HG03342 (cell line): ENCODE measurements around the gene MUC15.

Experiments used
- ATAC-seq: cut with Tn5 transposase; IDR thresholded peaks from one replicate; pipeline ENCODE4 v1.9.1; 2021; ENCODE audit warnings: mild to moderate bottlenecking, moderate library complexity; ENCODE audit not compliant: unreplicated experiment

MUC15 gene

GRCh38 chr11:26578998-26579661 is 7.1 kb upstream of the MUC15 start:
- no peak for ATAC-seq

GRCh38 chr11:26575946-26576345 is 3.9 kb upstream of the MUC15 start:
- ATAC-seq = no peak

- ATAC-seq = no peak
Measured at GRCh38 chr11:26573896-26574295, 1.8 kb upstream of the MUC15 start.

DNA sequence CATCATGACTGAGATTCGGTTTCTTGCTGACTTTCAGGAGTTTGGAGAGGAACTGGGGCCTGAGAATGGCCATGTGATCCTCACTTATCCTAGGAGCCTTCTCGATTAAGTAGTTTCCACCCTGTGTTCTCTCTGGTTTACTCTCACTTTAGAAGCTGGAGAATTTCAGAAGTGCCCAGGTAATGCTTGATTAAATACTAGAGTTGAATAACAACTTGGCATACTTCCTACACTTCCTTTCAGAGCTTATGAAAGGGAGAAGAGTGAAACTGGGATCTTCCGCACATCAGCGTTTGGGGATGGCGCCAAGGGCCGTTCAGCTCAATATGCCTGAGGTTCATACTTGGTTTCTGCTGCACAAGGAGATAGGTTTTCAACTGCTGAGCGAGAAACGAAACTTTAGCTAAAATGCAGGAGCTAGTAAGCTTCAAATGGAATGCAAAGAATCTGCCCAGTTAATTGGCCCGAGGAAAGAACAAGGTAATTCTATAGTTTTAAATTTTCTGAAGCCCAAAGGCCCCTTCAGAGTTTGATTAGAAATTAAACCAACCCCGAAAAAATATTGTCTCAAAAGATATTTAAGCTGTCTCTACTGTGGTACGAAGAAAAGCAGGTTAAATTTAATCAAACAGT is 823 bp upstream of the MUC15 start:
- ATAC-seq = no peak

DNA sequence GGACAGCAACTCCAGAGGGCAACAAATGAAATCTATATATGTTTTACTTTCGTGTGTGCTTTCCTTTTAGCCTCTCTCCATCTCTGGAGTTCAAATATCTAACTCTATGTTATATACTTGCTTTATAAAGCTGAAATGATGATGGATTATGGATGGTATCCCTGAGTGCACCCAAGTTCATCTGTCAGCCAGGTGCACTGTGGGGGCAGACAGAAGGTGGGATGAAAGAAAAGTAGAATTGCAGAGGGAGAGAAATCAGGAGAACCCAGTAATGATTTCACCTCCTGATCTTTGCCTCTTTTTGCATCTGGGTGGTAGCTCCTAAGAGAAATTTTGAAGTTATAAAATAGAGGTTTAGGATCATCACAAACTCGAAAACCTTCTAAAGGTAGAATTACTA is 2.4 kb downstream of the MUC15 start:
- ATAC-seq = no peak

DNA sequence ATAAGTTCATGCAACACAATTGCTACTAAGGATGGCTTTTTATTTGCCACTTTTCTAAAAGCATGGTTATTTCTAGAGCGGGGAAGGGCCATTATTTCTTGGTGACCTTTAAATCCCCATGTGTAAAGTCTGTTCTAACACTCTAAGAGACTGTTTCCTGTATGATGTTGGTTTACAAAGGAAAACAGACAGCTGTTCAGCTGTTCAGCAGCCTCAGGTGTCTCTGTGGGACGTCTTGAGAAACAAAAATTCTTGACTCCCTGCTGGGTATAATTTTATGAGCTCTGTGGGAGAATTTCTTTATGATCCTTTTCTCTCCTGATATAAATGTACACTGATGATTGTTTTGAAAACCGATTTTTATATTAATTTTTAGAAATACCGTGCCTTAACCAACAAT is 13.9 kb downstream of the MUC15 start:
- ATAC-seq = no peak

DNA sequence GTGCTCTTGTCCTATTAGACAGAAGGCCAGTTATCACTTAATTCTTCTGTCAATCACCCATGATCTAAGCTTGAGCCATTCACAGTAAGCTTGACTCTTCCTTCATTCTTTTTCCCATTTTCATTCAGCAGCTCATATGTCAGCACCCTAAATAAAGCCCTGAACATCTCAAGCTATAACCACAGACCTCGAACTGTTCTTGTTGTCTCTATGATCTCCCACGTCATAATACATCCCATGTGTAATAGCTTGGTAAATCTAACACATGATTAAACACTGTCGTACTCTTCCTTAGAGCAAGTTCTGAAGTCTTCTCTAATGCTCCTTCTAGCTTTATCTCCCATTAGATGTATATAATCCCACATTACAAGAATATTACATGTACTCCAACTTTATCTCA is 14.4 kb downstream of the MUC15 start:
- no peak for ATAC-seq

- no peak for ATAC-seq
Measured at GRCh38 chr11:26556582-26556981, 15.5 kb downstream of the MUC15 start.

DNA sequence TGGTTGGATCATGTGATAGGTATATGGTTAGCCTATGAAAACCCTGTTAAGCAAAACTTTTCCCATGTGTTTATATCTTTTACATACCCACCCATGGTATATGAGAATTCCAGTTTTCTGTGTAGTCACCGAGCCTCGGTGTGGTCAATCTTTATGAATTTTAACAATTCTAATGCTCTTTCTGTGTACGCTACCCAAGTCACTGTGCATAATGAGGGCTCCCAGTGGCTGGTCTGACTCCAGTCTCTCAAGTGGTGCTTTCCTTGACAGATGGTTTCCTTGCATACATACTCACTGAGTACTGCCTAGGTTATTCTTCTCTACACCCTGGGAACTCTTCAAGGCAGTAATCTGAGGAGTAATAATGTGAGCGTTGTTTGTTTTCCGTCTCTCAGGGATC is 17.6 kb downstream of the MUC15 start:
- no peak for ATAC-seq

DNA sequence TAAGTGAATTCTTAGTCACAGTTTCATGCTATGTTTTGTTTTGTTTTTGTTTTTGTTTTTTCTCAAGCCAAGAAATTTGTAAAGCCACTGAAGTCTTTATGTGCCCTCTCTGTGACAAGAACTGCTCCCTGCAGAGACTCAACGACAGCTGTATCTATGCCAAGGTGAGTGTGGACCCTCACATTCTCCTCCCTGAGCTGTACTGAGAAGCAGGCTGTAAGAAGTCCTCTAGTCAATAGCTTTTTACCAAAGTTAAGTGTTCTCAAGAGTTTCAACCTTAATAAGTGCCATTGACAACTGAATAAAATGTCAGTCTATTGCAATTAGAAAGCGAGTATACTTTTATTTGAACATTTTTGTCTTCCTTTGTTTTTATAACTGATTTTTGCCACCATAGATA is 18.9 kb downstream of the MUC15 start:
- no peak for ATAC-seq

DNA sequence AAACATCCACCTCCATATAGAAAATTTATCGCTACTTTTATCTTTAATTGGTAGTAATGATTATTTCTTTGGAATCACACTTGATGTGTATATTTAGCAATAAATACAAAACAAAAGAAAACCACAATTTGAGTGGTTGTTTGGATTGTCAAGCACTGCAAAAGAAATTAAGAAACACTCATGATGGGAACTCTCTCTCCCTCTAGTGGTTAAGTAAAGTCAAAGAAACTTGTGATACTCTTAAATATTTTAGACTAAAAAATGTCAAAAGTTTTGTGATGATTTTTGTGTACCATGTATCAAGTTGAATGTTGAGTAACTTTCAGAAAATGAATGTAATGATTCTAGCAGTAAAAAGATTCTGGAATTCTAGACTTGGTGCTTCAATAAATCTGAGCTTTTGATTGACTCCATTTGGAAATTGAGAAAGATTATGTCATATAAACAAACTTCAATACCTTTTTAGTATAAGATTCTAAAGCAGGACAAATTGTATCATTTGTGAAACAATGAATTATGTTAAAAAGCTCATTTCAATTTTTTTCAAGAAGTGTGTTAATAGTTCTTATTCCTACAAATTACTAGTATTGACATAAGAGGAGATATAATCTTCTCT is 20.8 kb downstream of the MUC15 start:
- ATAC-seq = no peak

- ATAC-seq = no peak
Measured at GRCh38 chr11:26550022-26550421, 22.0 kb downstream of the MUC15 start.

DNA sequence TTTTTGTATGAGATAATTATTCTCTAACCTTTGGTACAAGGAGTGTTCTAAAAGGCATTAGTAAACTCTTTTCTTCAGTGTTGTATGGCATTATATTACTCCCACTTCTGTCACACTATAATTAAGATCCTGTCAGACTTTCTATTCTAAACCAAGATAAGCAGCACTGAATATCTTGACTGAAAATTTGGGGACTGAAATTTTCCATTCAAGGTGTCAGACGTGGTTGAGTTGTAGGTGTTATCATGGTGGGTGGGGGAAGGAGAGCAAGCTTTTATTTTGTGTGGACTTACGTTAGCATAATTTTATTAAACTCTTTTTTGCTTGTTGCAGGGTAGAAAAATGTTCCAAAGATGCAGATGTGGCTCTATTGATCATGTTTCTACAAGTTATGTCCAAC is 22.9 kb downstream of the MUC15 start:
- no peak for ATAC-seq

- ATAC-seq = no peak
Measured at GRCh38 chr11:26541870-26542269, 30.2 kb downstream of the MUC15 start.

DNA sequence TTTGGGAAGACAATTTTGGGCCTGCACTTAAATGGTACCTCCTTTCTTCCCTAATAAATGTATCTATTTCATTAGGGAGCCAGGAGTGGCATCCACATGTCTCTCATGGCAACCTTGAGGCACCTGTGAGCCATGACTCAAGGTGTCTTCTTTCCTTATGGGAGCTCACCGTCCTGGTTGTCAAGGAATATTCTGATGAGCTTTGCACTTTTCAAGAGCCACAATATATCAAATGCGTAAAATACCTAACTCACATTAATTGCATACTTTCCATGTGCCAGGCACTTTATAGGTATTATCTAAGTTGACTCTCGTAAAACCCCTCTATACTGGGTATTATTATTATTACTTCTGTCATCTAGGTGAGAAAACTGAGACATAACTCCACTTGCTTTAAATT is 32.5 kb downstream of the MUC15 start:
- ATAC-seq = no peak

GRCh38 chr11:26537341-26537740 is 34.7 kb downstream of the MUC15 start:
- ATAC-seq = no peak

GRCh38 chr11:26527685-26528084 is 44.4 kb downstream of the MUC15 start:
- no peak for ATAC-seq

DNA sequence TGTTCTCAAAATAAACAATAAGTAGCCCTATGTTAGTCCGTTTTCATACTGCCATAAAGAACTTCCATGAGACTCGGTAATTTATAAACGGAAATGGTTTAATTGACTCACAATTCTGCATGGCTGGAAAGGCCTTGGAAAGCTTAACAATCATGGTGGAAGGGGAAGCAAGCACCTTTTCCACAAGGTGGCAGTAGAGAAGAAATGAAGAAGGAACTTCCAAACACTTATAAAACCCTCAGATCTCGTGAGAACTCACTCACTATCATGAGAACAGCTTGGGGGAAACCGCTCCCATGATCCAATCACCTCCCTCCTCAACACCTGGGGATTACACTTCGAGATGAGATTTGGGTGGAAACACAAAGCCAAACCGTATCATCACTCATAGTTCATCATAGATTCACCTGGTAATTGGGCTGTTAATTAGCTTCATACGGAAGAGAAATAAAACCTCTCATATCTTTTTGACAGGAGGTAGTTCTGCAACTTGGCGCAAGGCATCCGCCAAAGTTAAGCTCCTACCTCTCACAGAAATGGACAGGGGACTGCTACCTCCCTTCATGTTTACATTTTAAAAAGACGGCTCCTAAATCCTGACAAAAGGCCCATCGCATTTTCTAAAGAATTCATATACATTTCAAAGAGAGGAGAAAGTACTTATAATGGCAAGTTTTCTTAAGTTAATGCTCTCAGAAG is 49.0 kb downstream of the MUC15 start:
- ATAC-seq = no peak

- ATAC-seq = no peak
Measured at GRCh38 chr11:26519469-26519868, 52.6 kb downstream of the MUC15 start.

DNA sequence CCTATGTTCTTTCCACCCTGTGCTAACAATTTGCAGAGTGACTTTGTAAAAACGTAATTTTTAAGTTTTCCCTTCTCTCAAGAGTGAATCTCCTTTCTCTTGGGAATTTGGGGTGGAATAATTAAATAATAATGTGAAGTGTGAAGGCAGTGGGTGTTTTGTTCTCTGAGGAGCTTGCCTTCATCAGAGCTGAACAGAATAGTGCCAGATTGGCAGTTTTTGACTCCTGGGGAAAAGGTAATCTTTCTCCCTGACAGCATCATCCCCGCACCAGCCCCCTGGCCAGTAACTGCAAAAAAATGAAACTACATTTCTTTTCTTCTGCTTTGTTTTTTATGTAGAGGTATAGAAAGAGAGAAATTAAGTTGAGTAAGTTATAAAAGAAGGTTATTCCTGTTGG is 59.9 kb downstream of the MUC15 start:
- ATAC-seq = no peak

GRCh38 chr11:26510756-26511155 is 61.3 kb downstream of the MUC15 start:
- no peak for ATAC-seq

GRCh38 chr11:26510164-26510563 is 61.9 kb downstream of the MUC15 start:
- no peak for ATAC-seq
